HL-60/S4 (cell line): ENCODE measurements around the gene NUDT21.

Experiments used
- in situ Hi-C: fragments of 300-500 bp; cut with MboI; formaldehyde crosslinking; loops from 2 replicates; pipeline ENCODE4 v1.14.3; 2022; ENCODE audit warnings: low sequenced_read_pairs

NUDT21 gene

DNA sequence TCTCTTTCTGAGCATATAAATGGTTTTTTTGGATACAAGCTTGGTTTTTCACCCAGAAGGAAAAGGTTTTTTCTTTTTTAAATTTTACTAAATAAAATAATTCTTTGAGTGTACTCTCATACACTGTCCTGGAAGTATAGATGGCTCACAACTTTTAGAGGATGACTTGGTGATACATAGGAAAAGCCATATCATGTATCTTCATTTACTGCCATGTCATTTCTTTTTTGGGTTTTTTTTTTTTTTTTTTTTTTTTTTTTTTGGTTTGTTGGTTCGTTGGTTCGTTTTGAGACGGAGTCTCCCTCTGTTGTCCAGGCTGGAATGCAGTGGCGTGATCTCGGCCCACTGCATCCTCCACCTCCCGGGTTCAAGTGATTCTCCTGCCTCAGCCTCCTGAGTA lies 12.0 kb upstream of the NUDT21 start:
- in situ Hi-C loops = no loop called here

DNA sequence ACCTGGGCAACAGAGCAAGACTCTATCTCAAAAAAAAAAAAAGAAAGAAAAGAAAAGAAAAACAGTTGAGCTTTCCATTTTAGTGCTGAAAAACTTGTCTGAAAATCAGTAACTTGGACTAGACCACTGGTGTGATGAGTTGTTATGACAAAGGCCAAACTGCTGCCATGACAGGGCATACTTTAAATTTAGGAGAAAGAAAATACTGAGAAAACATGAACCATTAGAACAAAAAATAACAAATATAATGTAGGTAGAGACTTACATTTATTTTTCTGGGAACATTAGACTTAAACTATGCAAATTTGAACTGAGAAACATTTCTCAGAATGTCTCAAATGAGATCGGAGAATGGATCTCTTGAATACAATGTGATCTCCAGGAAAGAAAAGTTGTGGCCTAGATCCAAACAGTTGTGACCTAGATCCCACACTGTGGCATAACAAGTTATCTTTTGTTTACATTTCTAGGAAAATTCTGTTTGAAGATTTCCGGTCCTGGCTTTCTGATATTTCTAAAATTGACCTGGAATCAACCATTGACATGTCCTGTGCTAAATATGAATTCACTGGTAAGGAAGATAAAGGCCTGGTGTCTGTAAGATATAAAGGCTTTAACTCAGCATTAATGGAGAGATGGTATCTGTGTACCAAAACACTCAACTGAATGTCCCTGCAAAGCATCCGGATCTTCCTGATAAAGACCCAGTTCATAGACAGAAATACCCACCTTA lies 11.1 kb upstream of the NUDT21 start:
- in situ Hi-C loops = no loop called here

DNA sequence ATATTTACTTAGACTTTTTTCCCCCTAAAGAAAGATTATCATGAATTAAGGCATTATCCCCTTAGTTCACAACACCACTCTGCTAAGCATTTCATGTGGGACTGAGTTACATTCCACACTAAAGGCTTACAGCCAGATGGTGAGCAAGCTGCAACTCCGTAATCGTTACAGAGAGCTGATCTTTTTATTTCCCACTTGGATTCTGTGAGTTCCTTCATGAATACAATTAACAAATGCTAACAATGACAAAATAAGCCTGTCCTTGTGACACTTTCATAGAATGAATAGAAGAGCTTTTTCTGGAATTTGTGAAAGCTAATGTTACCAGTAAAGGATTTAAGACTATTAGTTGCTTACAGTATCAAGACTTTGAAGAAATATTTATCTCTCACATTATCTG lies 9.0 kb upstream of the NUDT21 start:
- in situ Hi-C loops = no loop called here

DNA sequence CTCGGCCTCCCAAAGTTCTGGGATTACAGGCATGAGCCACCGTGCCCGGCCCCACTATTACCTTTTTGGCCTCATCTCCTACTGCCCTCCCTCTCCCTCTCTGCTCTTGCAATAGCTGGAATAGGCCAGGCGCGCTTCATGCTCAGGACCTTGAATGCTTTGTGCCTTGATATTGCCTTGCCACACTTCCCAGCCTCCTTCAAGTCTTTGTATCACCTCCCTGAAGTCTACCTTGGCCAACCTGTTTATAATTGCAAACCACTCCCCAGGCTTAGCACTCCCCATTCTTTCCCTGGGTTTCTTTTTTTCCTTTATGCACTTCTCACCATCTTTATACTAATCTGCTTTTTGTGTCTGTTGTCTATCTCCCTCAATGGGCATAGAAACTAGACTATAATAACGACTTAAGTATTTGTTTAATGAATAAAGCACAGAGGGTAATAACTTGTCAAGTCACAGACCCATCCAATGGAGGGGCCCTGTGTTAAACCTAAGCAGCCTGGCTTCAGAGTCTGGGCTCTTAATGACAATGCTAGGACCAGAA lies 6.9 kb upstream of the NUDT21 start:
- in situ Hi-C loops = no loop called here

DNA sequence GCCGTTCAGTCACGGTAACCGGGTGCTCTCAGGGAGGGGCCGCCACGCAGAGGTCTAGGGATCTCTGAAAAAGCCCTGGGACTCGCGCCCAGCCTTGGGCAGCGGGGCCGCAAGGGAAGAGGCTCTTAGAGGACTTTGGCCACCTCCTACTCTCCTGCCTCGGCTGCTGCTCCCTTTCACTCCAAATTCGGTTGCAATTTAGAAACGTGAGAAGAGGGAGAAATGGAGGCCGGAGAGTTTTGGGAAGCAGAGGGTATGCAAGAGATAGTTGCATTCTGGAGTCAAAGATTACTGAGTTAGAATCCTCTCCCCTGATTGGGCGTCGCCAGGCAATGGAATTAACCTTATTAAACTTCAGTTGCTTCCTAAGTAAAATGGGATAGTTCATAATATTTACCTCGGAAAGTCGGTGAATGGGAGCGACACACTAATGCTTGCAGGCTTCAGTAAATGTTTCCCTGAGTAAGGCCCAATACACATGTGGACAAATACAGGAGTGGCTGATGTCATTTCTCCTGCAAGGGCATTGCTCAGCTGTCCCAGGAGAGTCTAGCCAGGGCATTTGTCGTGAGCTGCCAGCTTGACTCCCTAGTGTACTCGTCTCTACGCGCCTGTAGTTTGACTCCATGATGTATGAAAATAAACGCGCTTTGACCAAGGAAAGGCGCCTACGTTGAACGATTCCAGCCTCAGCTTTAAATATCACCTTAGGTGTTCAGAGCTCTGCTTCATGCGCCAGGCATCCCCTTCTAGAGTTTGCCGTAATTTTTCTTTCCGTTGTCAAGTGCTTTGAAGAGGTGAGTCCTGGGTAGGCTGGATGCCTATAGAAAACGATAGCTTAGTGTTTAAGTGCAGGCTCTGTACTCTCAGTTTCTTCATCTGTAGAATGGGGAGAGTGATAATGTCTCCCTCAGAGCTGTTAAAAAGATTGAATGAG lies 889 bp upstream of the NUDT21 start:
- in situ Hi-C loops = no loop called here

DNA sequence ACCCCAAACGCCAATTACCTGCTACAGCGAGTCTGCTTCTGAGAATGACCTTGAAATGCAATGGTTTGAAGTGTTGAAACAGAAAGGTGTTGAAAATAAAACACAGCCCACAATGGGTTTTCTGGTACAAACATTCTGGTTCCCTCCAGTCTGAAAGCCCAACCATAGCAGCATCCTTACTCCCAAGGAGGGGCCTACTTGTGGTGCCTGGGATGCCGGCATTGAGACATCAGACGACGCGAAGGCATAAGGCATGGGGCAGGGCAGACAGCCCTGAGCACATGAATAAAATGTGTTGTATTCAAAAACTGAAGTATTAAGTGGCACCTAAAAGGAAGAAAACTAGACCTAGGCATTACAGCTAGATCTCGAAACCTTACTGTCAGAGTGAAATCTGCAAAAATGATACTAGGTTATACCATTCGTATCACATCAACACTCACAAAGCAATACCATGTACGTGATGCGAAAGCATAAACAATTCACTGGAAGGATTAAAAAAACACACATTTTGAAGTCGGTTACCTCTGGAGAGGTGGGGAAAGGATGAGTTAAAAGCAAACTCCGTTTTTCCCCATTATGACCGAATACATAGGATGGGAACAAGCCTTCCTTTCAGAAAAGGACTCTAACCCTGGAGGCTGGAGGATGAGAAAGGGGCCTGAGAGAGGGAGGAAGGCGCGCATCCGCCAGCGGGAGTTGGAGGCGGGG lies 702 bp downstream of the NUDT21 start:
- in situ Hi-C loops = no loop called here

DNA sequence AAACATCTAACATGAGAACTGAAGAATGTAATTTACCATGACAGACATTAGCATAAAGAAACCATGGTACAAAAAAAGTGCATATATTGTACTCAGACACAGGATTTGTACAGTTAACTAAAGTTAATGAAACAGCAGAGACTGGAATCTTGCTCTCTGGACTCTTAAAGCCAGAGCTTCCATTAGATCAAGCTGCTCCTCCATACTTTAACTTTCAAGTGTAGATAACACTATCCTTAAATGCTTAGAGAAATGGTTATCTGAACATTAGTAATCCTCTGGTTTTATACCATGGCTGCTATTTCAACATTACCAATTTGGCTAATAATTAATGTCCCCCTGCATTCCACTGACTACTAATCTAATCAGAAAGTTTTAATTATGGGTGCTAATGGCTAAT lies 3.1 kb downstream of the NUDT21 start:
- in situ Hi-C loops = no loop called here

DNA sequence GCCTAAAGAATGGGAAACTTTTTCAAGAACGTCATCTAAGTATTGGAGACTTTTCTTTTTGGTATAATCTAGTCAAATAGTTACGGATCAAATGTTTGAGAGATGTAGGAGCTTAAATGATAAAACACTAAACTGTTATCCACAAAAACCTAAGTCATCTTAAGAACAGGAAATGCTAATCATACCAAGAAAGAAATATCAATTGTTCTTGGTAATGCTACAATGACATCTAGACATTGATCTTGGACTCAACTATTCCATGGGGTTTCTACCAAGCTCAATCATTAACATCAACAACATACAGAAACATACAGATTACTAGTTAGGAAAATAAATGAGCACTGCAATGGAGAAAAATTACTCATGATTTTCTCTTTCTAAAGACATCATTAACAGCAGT lies 3.8 kb downstream of the NUDT21 start:
- in situ Hi-C loops = no loop called here

DNA sequence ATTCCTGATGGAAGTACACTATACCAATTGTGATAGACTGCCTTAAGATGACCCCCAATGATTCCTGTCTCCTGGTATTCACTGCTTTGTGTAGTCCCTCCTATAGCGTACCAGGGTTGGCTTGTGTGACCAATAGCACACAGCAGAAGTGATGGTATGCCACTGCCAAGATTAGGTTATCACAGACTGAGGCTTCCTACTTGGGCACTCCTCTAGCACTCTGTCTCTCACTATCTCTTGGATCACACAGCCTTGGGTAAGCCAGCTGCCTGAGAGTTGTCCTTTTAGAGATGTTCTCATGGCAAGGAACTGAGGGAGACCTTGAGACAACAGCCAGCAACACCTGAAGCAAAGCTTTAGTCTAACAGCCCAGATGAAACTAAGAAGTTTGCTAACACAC lies 13.1 kb downstream of the NUDT21 start:
- in situ Hi-C loops = no loop called here

DNA sequence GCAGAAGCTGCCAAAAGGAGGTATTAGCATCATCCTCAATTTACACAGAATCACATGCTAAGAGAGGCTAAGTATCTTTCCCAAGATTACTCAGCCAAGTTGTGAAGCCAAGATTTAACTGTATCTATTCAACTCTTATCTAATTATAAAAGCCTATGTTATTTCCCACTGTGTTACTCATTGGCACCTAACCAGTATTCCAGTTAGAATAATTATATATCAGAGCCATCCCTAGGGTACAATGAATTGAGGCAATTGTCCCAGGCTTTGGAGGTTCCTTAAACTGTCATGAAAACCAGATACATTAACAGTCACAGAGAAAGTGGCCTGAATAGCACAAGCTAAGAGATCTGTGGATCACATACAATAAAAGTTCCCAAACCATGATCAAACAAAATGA lies 14.9 kb downstream of the NUDT21 start:
- in situ Hi-C loops = no loop called here

DNA sequence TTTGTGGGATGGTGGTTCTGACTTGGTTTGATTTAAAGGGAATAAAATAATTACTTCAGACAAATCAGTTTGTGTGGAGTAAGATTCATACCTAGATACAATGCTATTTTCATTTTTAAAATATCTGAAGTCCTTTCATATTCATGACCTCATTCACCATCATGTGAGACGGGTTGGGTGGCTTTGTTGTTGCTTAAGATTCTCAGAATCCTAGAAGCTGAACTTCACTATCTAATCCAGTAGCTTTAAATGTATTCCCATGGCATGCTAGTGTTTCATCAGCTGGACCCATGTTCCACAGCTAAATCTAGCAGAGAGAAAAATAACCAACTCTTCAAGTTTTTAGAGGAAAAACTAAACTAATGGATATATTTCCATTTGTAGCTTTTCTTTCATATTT lies 23.0 kb downstream of the NUDT21 start:
- in situ Hi-C loops = no loop called here

DNA sequence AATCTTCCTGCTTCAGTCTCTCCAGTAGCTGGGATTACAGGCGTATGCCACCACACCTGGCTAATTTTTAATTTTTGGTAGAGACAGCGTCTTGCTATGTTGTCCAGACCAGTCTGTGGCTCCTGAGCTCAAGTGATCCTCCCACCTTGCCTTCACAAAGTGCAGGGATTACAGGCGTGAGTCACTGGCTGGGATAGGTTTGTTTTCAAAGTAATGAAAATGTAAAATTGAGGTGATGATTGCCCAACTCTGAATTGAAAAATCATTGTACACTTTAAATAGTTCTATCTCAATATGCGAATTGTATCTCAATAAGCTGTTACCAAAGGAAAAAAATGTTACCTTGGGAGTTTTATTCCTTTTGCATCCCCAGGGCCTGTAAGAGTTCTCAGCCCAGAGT lies 24.5 kb downstream of the NUDT21 start:
- in situ Hi-C loops = no loop called here

DNA sequence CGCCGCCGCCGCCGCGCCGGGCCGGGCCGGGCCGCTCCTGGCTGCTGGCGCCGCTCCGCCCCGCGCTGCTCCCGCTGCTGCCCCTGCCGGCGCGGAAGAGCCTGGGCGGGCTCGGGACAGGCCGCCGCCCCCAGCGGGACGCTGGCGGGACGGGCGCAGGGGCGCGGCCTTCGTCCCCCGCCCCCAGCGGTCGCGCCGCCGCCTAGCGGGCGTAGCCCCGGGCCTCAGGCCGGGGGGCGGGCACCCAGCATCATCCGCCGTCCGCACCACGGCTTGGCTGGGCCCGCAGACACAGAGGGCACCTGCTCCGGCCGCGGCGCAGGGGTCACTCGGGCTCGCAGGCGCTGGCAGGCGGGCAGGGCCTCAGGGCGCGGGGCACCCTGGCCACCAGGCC lies 25.7 kb downstream of the NUDT21 start, which contains the start of gene AMFR:
Gene AMFR, minus strand, starts transcription at position 107 of the 394 bp plus-strand sequence. CDS start 218 bp downstream, outside the sequence.
- in situ Hi-C loops = no loop called here

DNA sequence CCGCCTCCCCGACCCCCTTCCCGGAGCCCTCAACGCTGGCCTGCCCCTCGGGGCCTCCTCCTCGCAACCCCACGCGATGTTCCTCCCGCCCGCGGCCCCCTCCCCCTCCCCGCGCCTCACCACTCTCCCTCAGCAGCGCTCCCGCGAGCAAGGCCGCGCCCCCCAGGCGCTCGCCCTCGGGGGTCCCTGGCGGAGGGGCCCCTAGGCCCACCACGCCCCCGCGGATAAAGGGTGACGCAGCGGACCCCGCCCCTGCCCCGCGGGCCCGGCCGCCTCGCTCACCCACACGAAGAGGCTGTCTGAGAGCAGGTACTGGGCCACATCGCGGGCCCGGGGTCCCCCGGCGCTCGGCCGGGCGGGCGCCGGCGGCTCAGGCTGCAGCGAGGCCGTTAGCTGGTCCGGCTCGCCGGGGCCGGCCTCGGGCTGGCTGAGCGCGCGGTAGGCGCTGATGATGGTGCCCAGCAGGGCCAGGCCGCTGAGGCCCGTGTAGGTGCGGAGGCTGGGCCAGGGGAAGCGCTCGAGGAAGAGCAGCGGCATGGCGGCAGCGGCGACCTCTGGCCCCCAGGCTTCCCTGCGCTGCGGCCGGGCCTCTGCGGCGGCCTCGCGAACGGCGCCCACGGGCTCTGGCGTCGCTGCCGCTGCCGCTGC lies 26.2 kb downstream of the NUDT21 start:
- in situ Hi-C loops = no loop called here

DNA sequence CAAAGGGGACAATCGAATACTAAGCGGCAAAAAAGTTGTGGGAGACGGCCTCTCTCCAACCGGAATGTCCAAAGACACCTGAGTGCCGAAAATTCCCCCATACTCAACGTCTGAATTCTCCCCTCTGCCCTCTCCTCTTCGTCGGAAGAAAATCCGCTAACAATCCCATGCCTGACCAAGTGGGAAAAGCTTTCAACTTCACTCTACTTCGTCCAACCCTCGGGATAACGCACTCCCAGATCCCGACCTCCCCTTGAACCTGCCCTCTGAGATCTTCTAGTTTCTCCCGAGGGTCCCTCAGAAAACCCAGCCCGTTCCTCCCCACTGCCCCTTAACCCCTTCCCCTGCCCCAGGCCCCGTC lies 26.7 kb downstream of the NUDT21 start:
- in situ Hi-C loops = no loop called here

DNA sequence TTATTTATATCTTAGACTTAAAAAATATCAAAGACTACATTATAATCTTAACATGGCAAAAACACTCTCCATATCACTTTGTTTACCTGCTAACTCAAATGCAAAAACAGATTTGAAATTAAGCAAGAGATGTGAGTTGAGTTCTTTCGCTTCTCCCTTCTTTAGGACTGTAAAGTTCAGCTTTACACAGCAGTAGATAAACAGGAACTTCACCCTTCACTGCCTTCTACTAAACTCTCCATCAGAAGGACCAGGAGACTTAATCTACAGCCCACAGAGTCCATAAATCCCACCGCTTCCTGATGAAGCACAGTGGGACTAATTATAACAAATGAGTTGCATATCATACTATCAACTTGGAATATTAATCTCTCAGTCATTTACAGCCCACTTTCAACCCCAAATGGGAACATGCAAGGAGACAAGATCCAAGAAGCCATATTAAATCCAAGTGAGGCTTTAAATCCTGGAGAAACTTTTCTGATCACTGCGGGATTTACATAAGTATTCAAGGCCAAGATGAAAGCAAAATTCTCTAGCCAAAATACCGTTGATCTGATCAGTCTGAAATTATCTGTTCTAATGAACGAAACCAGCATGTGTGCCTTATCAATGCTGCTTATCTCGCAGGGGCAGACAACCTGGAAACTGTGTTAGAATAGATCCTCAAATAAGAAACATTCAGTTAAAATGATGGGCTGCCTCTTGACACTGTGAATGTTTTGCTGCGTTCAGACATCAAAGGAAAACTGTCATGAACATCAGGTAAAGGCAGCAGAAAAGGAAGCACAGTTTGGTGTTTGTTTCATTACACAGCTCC lies 27.3 kb downstream of the NUDT21 start:
- in situ Hi-C loops = no loop called here

DNA sequence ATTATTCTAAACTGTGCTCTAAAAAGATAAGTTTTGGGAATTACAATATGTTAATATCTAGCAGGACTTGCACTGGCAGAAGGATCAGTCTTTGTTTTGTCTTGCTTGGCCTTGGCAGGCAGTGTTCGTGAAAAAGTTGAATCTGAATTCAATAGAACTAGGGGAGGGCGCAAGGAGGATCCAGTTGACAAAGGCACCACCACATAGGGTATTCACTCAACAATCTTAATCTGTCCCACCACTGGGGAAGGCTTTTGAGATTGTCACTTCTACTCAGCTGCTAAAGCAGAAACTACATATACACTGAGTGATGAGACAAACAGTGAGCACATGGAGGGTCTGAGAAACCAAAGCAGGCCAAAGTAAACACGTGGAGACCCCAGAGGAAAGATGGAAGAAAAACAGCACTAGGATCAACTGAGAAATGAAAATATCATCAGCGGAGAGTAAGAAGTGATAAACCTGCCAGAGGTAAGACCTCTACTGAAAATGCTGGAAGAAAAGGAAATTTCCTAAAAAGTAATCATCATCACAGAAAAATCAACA lies 28.2 kb downstream of the NUDT21 start:
- in situ Hi-C loops = no loop called here

DNA sequence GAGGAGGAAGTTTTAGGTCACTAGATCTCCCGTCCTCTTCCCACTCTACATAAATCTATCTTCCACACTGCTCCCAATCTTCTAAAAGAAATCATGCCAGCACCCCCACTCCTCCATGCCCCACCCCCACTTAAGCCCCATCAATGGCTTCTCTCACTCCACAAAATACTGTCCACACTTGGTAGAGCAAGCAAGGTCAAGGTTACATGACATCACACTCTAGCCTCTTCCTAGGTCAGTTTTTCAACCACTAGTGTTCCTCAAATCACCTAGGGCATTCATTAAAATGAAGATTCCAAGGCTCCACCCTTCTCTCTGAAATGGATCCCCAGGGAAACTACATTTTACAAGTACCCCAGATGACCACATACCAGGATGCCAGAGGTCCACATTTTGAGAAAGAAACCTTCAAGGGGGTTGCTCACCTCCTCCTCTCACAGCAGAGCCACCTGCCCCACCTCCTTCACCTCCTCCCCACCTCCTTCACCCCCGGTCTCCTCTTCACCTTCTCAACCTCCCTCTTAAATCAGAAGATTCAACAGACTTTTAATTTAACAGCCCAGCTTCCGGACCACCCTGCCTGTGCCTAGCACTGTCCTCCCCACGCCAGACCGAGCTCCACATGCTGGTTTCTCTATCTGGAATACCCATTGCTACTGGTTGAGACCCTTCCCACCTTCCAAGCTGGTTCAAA lies 29.0 kb downstream of the NUDT21 start:
- in situ Hi-C loops = no loop called here

DNA sequence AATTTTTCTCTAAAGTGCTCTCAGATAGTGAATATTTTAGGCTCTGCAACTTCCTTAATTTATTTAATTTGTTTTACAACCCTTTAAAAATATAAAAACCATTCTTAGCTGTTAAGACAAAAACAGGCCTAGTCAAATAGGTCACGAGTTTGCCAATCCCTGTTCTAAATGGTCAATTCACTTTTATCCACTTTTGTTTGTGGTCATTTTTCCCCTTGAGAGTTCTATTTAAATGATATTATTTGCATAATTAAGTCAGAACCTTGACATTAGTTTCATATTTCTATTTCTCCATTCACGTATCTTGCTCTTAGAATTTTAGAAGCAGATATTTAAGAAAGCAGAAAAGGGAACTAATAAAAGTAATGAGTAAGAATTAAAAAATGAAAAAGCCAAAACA lies 29.8 kb downstream of the NUDT21 start:
- in situ Hi-C loops = no loop called here
